Heart left ventricle (tissue), 16 donors: Measurements from ENCODE around the gene RASL10A. TPM values are rescaled to one million over a fixed set of nuclear protein-coding genes. Genes with fewer than 3 reads are reported as not detected.
"Not testable (repeated sequence)": the region's sequence is repeated elsewhere in the genome, so short reads cannot be mapped to it uniquely, and the experiment has no call there.

Experiments used
- ATAC-seq, 4 donors: fragments of 200-7000 bp; cut with Tn5 transposase; one replicate each; pipeline ENCODE4 v1.9.1; 2020 to 2022; ENCODE audit warnings: moderate library complexity in 4 of 4, mild to moderate bottlenecking in 3 of 4, moderate number of reproducible peaks in 1 of 4
- DNase-seq, 5 donors: peaks; one replicate each; pipeline ENCODE4 v3.0.0-alpha.2; 2020
- H3K27ac ChIP-seq, 12 donors: fragments of 200-600 bp; sonication (generic) in 4 of 12; one replicate each; pipeline versions ENCODE4 v1.5.0 to v1.8.0; 2016 to 2022; ENCODE audit warnings: mild to moderate bottlenecking in 2 of 12
- H3K27me3 ChIP-seq, 9 donors: fragments of 200-600 bp; sonication (generic) in 2 of 9; one replicate each; pipeline versions ENCODE4 v1.5.1 to v1.8.0; 2016 to 2022; ENCODE audit warnings: mild to moderate bottlenecking in 3 of 9
- H3K36me3 ChIP-seq, 9 donors: fragments of 200-600 bp; sonication (generic) in 2 of 9; one replicate each; pipeline versions ENCODE4 v1.5.0 to v1.8.0; 2018 to 2022; ENCODE audit warnings: mild to moderate bottlenecking in 2 of 9
- H3K4me1 ChIP-seq, 12 donors: fragments of 200-600 bp; sonication (generic) in 4 of 12; one replicate each; pipeline versions ENCODE4 v1.5.0 to v1.8.0; 2016 to 2022; ENCODE audit warnings: mild to moderate bottlenecking in 3 of 12
- H3K4me3 ChIP-seq, 12 donors: fragments of 200-600 bp; sonication (generic) in 4 of 12; one replicate each; pipeline versions ENCODE4 v1.5.0 to v1.8.0; 2017 to 2022; ENCODE audit warnings: mild to moderate bottlenecking in 9 of 12, moderate library complexity in 4 of 12
- H3K9me3 ChIP-seq, 12 donors: fragments of 200-600 bp; sonication (generic) in 4 of 12; one replicate each; pipeline versions ENCODE4 v1.5.0 to v1.8.0; 2016 to 2022; ENCODE audit warnings: mild to moderate bottlenecking in 1 of 12
- POLR2A ChIP-seq, 2 donors: fragments of 450-650 bp; IDR thresholded peaks; one replicate each; pipeline ENCODE4 v1.6.1; 2017; ENCODE audit warnings: antibody characterized with exemption in 2 of 2, mild to moderate bottlenecking in 2 of 2, moderate library complexity in 2 of 2
- WGBS, 4 donors: extraction: QIAGEN DNeasy Blood & Tissue Kit in 2 of 4; methylation state at CpG; one replicate each; pipeline versions ENCODE4 v1.1.5 to v1.1.7; 2013 to 2018; 5-methylcytosine and 5-hydroxymethylcytosine counted together
- intact Hi-C, 10 donors: fragments of 100-400 bp; cut with DNase I; formaldehyde crosslinking; loops; one replicate each; pipeline versions ENCODE4 v1.11.1 to v1.14.2; 2022
- polyA plus RNA-seq, 2 donors: library from polyadenylated mRNA; stranded (reverse); fragments of 200-250 nt; gene quantifications; one replicate each; pipeline ENCODE4 v1.2.3, GENCODE V29; 2013
- total RNA-seq, 9 donors: library from RNA; depleted of rRNA in 2 of 9; stranded (reverse); fragments of >200 nt in 2 of 9; fragmentation: NEBNext Ultra II Directional in 3 of 9; extraction: Animal tissue kit (Norgen Biotek cat#: 25700) in 3 of 9; gene quantifications; one replicate each; pipeline versions ENCODE4 v1.1.0 to v1.2.4, GENCODE V29; 2016 to 2023
- TF ChIP-seq, protein P1 (sequence below), 12 donors: fragments of 200-600 bp; sonication (generic) in 4 of 12; IDR thresholded peaks; one replicate each; pipeline versions ENCODE4 v1.5.0 to v1.8.0; 2018 to 2022; ENCODE audit warnings: antibody characterized with exemption in 12 of 12, mild to moderate bottlenecking in 5 of 12
- donor health status: ischemic (EF 13 %, LVEDD 7.1; RV severe dilation, severe dysfunction).
- donor health status: healthy with polysubstance abuse.
- donor health status: DM: no; HTN: yes; CAD: no.
- donor health status: DM: no; HTN: no; CAD: no.
- donor health status: ischemic (EF 25% LVEDD 6.9; RV normal size, moderate dysfunction).
- donor health status: ischemic (EF 25% LVEDD 5.7; RV mildly dilated, moderate dysfunction).
- donor health status: healthy.
- donor health status: DM: yes; HTN: yes; CAD: no.
- donor health status: ischemic (EF 35%, LVEDD 5.7; RV mildly dilated, moderate dysfunction).
- donor health status: nonischemic (EF 11% LVEDD 7.7; RV severe dilation, severe dysfunction).
- donor health status: DM: yes; HTN: yes; CAD: no.
- donor health status: PGD.
- donor health status: ischemic (EF 29% LVEDD 5.4; RV normal size, mild dysfunction).
- donor health status: nonischemic (EF 23%, LVEDD 6.1; RV moderate dilation, normal function).

RASL10A gene
- total and polyA plus RNA-seq, 11 donors = 0.29 to 5.8 (median 1.1) TPM

DNA sequence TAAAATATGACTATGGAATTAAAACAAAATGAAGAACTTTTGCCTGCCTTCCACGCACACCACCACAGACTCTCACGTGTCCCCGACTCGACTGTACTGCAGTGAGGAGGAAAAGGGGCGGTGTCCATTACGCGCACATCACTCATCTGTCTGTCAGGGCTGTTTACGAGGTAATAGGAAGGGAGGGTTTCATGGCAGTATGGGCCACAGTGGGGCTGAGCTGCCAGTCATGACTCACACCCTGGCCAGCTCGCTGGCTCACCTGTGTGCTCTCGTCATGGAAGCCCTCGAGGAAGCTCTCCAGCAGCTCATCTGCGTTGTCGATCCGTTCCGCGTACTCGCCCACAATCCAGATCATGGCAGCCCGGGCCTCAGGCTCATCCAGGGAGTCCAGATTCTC, 33.5 kb upstream of the RASL10A start:
- H3K27ac ChIP-seq = no peak overlapping the region
- peaks cover 0 to 100% (median 85%) of the 10 kb centered on the region in 9 donors for H3K36me3 ChIP-seq
- TF ChIP-seq, protein P1, sequence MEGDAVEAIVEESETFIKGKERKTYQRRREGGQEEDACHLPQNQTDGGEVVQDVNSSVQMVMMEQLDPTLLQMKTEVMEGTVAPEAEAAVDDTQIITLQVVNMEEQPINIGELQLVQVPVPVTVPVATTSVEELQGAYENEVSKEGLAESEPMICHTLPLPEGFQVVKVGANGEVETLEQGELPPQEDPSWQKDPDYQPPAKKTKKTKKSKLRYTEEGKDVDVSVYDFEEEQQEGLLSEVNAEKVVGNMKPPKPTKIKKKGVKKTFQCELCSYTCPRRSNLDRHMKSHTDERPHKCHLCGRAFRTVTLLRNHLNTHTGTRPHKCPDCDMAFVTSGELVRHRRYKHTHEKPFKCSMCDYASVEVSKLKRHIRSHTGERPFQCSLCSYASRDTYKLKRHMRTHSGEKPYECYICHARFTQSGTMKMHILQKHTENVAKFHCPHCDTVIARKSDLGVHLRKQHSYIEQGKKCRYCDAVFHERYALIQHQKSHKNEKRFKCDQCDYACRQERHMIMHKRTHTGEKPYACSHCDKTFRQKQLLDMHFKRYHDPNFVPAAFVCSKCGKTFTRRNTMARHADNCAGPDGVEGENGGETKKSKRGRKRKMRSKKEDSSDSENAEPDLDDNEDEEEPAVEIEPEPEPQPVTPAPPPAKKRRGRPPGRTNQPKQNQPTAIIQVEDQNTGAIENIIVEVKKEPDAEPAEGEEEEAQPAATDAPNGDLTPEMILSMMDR (IDR thresholded peaks at IDR 0.05) = no peak
- TF ChIP-seq POLR2A (IDR thresholded peaks at IDR 0.05) = no peak
- intact Hi-C loops = no loop called here
- H3K4me3 ChIP-seq = no peak overlapping the region
- H3K4me1 ChIP-seq = peaks cover 0 to 24% (median 9%) of the 10 kb centered on the region in 12 donors
- 91 to 94% (median 93%) methylated on average over 18 of the region's 18 CpGs for WGBS, 4 donors
- H3K9me3 ChIP-seq = no peaks in the 10 kb centered on the region
- H3K27me3 ChIP-seq = no peaks in the 10 kb centered on the region
- ATAC-seq = no peak
- peak in 1 of 5 donors; percentile 25 for DNase-seq

DNA sequence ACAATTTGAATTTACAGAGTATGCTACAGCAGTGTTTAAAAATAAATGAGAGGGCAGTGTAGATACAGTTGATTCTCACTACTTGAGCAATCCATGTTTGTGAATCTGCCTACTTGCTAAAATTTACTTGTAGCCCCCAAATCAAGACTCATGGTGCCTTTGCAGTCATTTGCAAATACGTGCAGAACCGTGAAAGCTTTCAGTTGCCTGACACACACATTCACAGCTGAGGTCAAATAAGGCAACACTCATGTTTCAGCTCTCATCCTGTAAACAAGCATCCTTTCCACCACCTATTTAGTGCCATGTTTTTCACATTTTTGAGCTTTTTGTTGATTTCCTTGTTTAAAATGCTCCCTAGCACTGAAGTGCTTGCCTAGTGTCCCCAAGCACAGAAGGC, 32.5 kb upstream of the RASL10A start:
- no peak for ATAC-seq
- TF ChIP-seq, protein P1 (IDR thresholded peaks at IDR 0.05) = no peak
- no peak for TF ChIP-seq POLR2A (IDR thresholded peaks at IDR 0.05)
- intact Hi-C loops = no loop called here
- H3K27me3 ChIP-seq = no peaks in the 10 kb centered on the region
- H3K4me1 ChIP-seq = peaks cover 0 to 32% (median 13%) of the 10 kb centered on the region in 12 donors
- no peak overlapping the region for H3K4me3 ChIP-seq
- 83 to 92% (median 86%) methylated on average over 2 of the region's 2 CpGs for WGBS, 4 donors
- H3K27ac ChIP-seq = no peak overlapping the region
- DNase-seq = no peak
- H3K9me3 ChIP-seq = no peaks in the 10 kb centered on the region
- peaks cover 0 to 100% (median 79%) of the 10 kb centered on the region in 9 donors for H3K36me3 ChIP-seq

DNA sequence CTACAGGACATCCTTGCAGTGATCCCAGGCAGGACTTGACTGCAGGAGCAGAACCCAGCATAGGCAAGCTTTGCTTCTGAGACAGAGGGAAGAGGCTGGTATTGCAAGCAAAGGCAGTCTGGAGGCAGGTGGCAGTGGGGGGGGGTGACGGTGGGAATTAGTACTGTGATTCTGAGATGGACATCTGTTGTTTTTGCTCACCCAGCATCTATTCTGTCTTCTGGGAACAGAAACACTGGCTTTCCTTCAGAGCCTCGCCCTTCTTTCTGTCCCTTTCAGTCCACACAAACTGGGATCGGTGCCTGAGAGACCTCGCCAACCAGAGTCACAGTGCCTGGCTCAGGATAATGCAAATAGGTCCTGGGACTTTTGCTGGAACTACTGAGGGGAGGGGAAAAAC, 31.2 kb upstream of the RASL10A start:
- Histone ChIP-seq H3K4me1 (peaks cover 0 to 45% (median 19%) of the 10 kb centered on the region in 12 donors), H3K4me3 (no peak overlapping the region), H3K27ac (peak overlapping the region in 1 of 12 donors; percentile 40), H3K9me3 (no peaks in the 10 kb centered on the region), H3K36me3 (peaks cover 0 to 100% (median 77%) of the 10 kb centered on the region in 9 donors), H3K27me3 (no peaks in the 10 kb centered on the region)
- TF ChIP-seq POLR2A (IDR thresholded peaks at IDR 0.05) = no peak
- TF ChIP-seq, protein P1 (IDR thresholded peaks at IDR 0.05) = no peak
- peak in 1 of 5 donors; percentile 33 for DNase-seq
- intact Hi-C loops = no loop called here
- 44 to 84% (median 66%) methylated on average over 4 of the region's 4 CpGs for WGBS, 4 donors
- peak in 2 of 4 donors; percentile 16 to 27 for ATAC-seq

DNA sequence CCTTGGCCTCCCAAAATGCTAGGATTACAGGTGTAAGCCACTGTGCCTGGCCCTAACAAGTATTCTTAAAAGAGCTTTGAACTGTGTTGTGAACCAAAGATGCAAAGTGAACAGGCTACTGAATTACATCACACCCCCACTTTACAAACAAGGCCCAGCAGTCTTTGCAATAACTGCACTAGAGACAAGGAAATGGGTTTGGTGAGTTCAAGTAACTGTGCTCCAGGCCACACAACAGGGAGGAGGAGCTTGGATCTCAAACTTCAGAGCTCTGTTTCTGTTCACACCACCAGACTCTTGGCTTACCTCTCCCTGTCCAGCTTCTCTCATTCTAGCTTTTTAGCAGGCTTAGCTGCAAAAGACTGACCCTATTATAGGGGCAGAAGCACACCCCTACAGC, 30.4 kb upstream of the RASL10A start:
- Histone ChIP-seq H3K4me3 (no peak overlapping the region), H3K9me3 (no peaks in the 10 kb centered on the region), H3K27ac (peak overlapping the region in 1 of 12 donors; percentile 40), H3K4me1 (peaks cover 0 to 45% (median 19%) of the 10 kb centered on the region in 12 donors), H3K36me3 (peaks cover 0 to 100% (median 77%) of the 10 kb centered on the region in 9 donors), H3K27me3 (no peaks in the 10 kb centered on the region)
- TF ChIP-seq POLR2A (IDR thresholded peaks at IDR 0.05) = no peak
- TF ChIP-seq, protein P1 (IDR thresholded peaks at IDR 0.05) = no peak
- no peak for ATAC-seq
- no peak for DNase-seq
- intact Hi-C loops = no loop called here

DNA sequence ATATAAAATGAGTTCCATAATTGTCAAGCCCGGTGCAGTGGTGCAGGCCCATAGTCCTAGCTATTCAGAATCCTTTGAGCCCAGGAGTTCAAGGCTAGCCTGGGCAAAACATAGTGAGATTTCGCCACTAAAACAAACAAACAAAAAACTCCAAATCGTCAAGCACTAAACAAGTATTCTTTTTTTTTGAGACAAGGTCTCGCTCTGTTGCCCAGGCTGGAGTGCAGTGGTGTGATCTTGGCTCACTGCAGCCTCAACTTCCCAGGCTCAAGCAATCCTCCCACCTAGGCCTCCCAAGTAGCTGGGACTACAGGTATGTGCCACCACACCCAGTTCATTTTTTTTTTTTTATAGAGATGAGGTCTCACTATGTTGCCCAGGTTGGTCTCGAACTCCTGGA, 29.4 kb upstream of the RASL10A start:
- DNase-seq = peak in 1 of 5 donors; percentile 0
- ATAC-seq, H3K4me3 ChIP-seq, H3K9me3 ChIP-seq, H3K27me3 ChIP-seq: not testable (repeated sequence)
- peaks cover 0 to 45% (median 19%) of the 10 kb centered on the region in 12 donors for H3K4me1 ChIP-seq
- 89 to 97% (median 94%) methylated on average over 5 of the region's 5 CpGs for WGBS, 4 donors
- H3K36me3 ChIP-seq = peaks cover 0 to 100% (median 77%) of the 10 kb centered on the region in 9 donors
- H3K27ac ChIP-seq = peak overlapping the region in 6 of 12 donors; percentile 6 to 62 (median 52)
- intact Hi-C loops = loop anchor here in 2 of 10 donors (5.0 kb wide), 1 partner anchor 38 kb away; the partner anchor contains the start of gene GAS2L1 (in 2 of the 2)
